CD4-positive, alpha-beta T cell treated with Interleukin-10 for 1 hour (primary cell): ENCODE results near the gene PRDX5.

Source experiments
- DNase-seq: peaks from one replicate; pipeline ENCODE4 v3.0.0-alpha.2; 2020

The PRDX5 gene

DNA sequence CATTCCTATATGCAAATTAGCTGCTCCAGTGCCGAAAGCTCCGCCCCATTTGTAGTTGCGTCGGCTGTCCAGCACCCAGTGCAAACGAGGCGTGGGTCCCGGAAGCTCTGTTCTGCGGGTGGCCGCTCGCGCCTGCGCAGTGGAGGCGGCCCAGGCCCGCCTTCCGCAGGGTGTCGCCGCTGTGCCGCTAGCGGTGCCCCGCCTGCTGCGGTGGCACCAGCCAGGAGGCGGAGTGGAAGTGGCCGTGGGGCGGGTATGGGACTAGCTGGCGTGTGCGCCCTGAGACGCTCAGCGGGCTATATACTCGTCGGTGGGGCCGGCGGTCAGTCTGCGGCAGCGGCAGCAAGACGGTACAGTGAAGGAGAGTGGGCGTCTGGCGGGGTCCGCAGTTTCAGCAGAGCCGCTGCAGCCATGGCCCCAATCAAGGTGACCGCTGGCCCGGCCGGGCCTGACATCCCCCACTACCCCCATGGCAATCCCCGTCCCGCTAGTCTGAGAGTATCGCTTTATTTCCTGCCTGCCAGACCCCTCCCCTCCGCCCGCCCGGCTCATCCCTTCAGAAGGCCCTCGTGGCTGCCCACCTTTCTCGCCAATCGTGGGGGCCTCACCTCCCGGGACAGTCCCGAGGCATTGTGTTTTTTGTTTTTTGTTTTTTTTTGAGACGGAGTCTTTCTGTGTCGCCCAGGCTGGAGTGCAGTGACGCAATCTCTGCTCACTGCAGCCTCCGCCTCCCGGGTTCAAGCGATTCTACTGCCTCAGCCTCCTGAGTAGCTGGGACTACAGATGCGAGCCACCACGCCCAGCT, at the start of gene PRDX5:
Gene PRDX5 (plus strand): TSS at position 161 of the 805 bp plus-strand sequence. CDS start 95 bp downstream, at position 256.
- peak; percentile 97 for DNase-seq

DNA sequence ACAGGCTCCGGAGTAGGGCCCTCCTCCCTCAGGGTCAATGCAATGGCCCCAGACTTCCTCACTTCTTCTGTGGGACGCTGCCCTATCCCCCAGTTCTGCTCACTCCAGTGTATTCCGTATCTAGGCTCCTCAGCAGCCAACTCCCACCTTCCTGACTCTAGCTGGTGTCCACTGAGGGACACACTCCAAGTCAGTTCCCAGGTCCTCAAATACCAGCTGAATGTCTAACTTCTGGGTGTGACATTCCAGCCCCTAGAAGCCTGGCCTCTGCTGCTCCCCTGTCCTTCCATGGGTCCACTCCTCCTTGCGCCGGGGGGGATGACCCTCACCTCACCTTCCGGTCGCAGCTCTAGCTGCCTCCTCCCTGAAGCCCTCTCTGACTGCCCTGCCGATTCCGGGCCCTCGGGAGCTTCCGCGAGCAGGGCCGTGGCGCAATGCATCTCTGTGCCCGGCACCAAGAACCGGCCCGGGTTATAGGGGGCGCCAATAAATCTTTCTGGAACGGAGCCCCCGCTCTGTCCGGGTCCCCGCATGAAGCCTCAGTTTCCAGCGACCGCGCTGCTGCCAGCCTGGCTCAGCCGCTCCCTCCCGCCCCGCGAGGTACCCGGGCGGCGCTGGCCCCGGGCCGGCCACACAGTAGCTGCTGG, 48.9 kb upstream of the PRDX5 start:
- DNase-seq = peak; percentile 48

DNA sequence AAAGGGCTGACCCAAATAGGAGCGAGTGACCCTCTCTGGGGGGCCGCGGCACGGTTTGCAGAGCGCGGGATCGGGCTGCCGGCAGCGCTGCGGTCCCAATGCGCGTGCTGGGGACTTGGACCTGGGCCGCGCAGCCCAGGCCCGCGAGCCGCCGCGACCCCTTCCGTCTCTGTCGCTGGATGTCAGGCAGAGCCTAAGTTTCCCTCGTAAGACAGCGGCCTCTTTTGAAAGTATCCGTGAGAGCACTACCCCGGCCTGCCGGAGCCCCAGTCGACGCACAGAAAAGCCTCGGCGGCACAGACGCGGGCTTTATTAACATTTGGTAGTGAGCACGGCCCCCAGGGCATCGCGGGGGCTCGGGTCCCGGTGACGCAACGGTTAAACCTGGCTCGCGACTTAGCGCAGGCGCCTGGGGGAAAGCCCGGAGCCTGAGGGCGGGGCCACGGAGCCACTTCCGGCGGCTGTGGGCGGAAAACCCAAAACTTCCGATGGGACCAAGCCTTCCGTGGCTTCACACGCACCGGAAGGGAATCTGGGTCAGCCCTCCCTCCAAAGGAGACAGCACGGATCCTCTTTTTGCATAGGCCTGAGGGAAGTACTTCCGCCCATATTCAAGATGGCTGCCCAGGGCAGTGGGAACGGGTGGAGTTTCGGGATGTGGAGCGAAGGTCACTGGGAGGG, 48.2 kb upstream of the PRDX5 start:
- DNase-seq = peak; percentile 98

DNA sequence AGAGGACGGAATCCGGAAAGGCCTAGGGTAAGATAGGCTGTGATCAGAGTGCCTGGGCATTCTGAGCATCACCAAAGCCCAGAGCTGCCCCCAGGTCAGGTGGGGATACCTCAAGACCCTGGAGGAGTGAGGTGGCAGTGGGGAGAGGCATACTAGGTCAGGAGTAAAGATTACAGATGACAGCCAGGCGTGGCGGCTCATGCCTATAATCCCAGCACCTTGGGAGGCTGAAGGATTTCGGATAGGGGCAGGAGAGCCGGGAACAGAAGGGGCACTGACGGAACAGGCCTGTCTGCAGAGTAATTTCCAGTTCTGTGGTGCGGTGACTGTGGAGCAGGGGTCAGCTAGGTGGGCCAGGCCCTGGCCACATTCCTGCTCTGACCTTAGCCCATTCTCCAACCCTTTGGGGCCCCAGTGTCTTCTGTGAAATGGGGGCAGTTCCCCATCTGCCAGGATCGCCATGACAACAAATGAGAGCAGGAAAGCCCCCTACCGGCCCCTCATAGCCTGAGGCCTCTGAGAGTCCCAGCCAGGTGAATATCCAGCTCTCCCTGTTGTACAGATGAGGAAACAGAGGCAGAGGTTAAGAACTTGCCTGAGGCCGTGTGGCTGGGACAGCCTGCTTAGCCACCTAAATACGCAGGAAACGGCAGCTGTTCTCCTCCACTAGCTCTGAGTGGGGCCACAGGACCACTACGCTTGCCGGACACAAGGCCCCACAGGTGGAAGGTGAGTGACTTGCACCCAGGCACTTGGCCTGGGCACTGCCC, 42.7 kb upstream of the PRDX5 start:
- DNase-seq = no peak

DNA sequence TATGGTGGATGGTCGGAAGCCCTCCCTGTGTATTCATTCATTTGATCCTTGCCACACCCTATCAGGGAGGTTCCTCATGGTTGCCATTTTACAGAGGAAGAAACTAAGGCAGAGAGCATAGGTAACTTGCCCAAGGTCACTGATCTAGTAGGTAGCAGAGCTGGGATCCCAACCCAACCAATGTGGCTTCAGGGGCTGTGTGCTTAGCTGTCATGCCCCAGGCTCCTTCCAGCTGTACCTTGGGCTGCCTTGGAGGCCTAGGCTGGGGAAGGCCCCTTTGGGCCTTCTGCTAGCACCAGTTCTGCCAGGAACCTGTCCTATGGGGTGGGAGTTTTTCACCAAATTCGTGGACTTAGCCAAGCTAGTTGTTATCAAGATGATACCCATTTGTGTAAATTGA, 42.1 kb upstream of the PRDX5 start:
- DNase-seq = no peak

DNA sequence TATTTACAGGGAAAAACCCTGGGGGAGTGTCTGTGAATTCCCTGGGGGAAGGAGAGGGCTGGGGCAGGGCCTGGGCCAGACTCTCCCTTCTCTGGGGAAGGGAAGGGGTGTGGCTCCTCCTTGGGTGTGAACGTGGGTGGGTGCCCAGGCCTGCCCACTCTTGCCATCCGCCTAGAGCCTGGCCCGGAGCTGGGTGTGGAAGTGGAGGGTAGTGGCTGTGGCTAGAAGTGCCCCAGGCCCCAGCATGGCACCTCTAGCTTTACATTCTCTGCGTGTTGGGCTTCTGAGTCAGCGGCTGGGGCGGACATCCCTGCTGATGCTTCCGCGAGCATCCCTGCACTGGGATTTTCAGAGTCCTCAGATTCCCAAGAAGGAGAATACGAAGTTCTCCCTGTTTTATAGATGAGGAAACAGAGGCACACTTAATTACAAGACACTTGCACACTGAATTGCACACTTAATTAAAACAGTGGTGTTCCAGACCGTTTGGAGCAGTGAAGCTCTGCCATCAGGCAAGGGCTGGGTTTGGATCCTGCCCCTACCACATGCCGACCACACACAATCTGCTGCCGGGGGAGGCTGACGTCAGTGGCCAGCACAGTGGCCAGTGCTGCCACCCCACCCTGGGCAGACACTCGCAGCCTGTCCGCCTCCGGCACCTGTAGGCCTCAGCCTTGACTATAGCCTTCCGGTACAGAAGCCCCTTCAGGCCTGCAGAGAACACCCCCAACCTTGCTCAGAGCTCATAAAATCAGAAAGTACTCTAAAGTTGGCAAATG, 41.1 kb upstream of the PRDX5 start:
- DNase-seq = no peak

DNA sequence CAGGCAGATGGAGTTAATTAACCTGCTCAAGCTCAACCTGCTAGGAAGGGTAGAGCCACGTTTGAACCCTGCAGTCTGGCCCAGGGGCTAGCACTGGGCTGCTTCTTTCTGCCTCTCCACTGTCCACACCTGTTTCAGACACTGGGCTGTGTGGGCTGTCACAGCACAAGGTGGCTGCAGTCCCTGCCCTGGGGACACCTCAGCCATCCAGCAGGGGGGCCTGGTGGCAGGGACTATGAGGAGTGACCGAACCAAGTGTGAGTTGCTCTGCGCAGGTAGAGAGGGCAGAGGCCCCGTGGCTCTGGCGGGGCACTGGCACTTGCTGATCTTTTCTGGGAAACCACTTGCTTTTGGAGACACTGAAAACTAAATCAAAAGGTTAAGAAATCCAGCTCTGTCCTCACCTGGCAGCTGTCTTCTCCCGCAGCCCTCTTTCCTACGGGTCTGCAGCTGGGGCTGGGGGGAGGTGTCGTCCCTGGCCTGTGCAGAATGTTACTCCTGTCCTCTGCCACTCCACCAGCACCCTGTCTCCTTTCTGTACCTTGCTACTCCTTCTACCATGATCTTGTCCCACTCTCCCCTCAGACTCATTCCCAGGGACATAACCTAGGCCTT, 39.2 kb upstream of the PRDX5 start:
- no peak for DNase-seq

DNA sequence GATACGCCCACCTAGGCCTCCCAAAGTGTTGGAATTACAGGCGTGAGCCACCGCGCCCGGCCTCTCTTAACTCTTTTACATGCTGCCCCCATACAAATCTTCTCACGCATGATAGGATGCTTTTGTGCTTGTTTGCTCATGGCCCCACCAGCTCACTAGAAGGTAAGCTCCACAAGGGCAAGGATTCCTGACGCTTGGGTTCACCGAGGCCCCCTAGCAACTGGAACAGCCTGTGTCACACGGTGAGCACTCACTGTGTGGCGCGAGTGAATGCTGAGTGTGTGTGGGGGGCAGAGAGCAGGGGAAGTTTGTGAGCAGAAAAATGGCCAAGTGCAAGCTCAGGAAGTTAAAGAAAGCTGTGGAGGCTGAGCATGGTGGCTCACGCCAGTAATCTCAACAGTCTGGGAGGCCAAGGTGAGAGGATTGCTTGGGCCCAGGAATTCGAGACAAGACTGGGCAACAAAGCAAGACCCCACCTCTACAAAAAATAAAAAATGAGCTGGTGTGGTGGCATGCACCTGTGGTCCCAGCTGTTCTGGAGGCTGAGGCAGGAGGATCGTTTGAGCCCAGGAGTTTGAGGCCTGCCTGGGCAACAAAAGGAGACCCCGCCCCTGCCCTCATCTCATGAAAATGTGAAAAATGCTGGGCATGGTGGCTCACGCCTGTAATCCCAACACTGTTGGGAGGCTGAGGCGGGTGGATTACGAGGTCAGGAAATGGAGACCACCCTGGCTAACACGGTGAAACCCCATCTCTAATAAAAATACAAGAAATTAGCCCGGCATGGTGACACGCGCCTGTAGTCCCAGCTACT, 35.8 kb upstream of the PRDX5 start:
- DNase-seq = no peak

DNA sequence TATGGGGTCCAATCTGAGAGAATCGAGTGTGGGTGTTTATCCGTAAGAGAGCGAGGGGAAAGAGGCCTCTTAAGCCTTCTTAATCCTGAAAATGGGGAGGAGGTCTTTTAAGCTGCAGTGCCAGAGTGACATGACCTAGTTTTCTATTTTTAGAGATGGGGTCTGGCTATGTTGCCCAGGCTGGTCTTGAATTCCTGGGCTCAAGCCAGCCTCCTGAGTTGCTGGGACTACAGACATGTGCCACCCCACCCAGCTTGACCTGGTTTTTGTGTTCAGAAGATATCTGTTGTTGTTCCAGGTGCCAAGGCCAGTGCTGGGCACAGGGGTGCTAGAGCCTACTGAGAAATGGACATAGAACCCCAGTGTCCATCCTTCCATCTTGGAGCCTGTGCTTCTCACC, 34.8 kb upstream of the PRDX5 start:
- DNase-seq = no peak

DNA sequence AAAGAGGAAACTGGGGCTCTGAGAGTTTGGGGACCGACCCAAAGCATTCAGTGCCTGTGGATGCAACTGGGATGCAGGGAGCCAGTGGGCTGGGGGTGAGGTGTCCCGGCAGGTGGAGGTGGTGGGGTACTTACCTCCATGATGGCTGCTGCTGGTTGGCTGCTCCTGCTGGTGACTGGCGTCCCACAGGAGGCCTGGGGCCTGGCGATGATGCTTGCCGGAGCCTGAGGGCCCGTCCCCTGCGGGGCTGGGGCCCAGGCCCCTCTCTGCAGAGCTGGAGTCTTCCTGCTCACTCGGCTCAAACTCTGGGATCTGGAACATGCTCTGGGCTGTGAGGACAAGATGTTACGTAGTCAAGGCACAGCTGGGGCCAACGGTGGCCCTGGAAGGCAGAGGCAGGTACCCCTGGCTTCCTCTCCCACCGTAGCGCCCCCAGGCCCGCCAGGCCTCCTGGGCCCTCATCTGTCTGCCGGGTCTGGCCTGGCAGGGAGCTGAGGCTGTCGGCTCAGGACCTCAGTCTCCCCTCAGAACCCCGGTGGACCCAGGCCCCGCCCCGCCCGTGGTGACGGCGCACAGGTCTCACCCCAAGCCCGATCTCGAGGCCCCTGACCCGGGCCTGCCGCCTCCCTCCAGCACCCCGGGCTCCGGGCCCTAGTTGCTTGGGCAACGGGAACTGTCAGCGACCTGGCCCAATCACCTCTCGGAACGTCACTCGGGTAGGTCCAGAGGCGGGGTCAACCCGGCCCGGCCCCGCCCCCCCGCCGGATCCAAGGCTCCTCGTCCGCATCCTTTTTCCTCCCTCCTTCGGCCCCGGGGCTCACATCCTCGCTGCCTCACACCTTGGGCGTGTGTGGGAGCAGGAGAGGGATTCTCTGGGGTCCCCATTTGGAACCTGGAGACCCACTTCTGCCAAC, 33.6 kb upstream of the PRDX5 start, which contains the start of gene BAD:
Gene BAD (minus strand): TSS at position 618 of the 914 bp plus-strand sequence. CDS start 297 bp downstream, at position 321.
- DNase-seq = peak; percentile 95

DNA sequence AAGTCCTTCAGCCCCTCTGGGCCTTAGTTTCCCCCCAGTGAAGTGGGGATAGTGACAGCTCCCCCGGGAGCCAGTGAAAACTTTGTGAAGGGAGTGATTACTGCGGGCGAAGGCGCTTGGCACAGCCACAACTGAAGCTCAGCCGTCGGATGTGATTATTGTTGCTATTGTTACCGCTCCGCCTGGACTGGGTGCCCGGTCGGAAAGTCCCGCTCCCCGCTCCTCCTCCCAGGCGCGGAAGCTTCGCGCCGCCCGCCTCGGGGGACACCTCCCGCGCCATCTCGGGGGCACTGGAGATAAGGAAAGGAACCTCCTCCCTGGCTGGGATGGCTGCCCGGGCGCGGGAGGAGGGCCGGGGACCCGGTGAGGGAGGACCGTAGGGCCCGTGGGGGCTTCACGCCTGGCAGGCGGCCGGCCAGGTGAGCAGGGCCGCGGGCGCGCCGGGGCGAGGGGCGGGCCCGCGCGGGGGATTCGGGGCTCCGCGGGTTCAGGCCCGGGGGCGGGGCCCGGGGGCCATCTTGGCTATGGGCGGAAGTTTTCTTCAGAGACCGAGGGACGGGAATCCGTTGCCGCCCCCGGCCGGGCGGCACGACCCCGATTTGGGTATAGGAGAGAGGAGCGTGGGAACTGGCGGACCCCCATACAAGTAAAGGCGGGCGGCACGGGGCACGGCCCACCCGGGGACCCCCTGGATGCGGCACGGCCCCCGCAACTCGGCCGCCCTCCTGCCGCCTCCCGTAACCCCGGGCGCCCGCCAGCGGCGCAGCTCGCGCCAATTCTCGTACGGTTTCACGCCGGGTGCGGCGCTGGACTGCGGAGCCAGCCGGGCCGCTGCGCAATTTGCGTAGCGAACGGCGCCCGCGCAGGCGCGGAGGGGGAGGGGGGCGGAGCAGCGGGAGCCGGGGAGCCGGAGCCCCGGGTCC, 32.7 kb upstream of the PRDX5 start, which contains the start of gene GPR137:
Gene GPR137 (plus strand): TSS at position 887 of the 923 bp plus-strand sequence. CDS start 677 bp downstream, outside the sequence.
- DNase-seq = peak; percentile 92

DNA sequence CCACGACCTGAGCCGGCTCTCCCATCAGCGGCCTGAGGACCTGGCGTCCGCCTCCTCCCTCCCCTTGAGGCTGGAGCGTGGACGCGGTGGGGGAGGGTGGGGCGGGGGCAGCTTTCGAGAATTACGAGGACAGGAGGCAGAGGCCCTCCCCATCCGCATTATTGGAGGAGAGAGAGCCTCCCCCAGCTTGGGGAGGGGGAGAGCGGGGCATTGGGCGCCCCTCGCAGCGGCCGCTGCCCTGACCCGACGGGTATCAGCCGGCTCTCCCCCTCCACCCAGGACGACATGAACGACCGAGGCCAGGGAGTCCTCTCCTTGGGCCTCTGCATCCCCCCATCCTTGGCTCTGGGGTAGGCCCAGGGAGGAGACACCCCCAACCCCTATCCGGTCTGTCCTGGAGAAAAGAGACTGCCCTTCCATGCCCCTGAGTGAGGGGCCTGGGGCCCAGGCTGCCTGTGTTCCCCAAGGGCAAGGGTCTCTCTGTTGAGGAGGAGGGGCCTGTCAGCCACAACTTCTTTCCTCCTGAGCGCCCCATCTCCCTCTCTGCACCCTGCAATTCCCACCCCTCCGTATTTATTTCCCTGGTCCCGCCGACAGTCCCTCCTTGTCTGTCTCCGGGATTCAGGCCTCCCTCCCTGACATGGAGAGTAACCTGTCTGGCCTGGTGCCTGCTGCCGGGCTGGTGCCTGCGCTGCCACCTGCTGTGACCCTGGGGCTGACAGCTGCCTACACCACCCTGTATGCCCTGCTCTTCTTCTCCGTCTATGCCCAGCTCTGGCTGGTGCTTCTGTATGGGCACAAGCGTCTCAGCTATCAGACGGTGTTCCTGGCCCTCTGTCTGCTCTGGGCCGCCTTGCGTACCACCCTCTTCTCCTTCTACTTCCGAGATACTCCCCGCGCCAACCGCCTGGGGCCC, 31.8 kb upstream of the PRDX5 start:
- DNase-seq = peak; percentile 41

DNA sequence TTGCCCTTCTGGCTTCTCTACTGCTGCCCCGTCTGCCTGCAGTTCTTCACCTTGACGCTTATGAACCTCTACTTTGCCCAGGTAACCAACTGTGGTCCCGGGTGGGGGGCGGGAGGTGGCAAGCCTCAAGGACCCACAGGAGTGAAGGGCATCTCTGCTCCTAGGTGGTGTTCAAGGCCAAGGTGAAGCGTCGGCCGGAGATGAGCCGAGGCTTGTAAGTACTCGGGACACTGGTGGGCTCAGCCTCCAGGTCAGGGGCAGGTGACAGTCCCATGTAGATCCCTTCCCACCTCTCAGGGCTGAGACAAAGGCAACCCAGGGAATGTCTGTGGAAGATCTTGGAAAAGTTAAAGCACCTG, 31.1 kb upstream of the PRDX5 start:
- DNase-seq = no peak

DNA sequence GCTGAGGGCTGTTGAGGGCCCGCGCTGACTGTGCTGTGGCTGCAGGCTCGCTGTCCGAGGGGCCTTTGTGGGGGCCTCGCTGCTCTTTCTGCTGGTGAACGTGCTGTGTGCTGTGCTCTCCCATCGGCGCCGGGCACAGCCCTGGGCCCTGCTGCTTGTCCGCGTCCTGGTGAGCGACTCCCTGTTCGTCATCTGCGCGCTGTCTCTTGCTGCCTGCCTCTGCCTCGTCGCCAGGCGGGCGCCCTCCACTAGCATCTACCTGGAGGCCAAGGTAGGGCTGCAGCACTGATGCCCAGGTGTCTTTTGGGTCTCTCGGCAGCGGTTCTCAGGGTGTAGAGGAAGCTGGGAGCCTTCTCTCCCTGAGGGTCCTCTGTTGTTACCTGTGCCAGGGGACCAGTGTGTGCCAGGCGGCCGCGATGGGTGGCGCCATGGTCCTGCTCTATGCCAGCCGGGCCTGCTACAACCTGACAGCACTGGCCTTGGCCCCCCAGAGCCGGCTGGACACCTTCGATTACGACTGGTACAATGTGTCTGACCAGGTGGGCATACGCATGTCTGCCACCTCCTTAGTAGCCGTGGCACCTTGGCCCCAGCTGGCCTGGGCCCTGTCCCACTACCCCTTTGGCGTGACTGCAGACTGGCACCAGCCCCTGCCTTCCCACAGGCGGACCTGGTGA, 30.1 kb upstream of the PRDX5 start:
- DNase-seq = no peak

DNA sequence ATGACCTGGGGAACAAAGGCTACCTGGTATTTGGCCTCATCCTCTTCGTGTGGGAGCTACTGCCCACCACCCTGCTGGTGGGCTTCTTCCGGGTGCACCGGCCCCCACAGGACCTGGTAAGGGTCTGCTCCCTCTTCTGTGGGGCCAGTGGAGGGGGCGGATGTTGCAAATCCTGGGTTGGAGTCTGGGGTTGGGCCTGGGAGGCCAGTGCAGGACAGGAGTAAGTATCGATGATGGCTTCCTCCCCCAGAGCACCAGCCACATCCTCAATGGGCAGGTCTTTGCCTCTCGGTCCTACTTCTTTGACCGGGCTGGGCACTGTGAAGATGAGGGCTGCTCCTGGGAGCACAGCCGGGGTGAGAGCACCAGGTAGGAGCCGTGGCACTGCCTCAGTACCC, 29.6 kb upstream of the PRDX5 start:
- no peak for DNase-seq

DNA sequence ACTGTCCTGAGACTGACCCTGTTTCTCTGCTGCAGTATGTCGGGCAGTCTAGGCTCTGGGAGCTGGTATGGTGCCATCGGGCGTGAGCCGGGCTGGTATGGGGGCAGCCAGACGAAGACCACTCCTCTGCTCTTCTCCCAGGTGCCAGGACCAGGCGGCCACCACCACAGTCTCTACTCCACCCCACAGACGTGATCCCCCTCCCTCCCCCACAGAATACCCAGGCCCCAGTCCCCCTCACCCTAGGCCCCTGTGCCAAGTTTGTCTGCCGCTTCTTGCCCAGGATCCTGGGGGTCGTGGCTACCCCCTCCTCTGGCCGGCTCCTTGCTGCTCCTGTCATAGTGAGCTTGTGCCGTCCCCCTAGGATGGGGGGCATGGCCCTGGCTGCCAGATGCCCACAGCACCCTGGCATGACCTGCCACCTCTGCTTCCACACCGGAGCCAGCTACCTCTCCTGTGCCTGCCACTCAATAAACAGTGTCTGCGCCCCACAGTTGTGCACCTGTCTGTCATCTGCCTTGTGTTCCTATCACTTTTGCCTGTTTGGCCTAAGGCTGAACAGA, 28.8 kb upstream of the PRDX5 start:
- DNase-seq = no peak
